NCI-H2227 (cell line): ENCODE data around the gene MAP4K2.
"Not testable (repeated sequence)": the region's sequence is repeated elsewhere in the genome, so short reads cannot be mapped to it uniquely, and the experiment has no call there.

Experiments used
- DNase-seq: peaks from one replicate; lab custom pipeline; 2025; ENCODE audit not compliant: unreplicated experiment; lab: John Stamatoyannopoulos, UW

MAP4K2 gene

GRCh38 chr11:64838600-64839334, 35.8 kb upstream of the MAP4K2 start:
- no peak for DNase-seq

GRCh38 chr11:64837887-64838351, 34.9 kb upstream of the MAP4K2 start:
- no peak for DNase-seq

GRCh38 chr11:64836448-64837072, 33.5 kb upstream of the MAP4K2 start:
- DNase-seq, result no peak

- DNase-seq, result no peak
Observed at GRCh38 chr11:64835616-64836447, 32.8 kb upstream of the MAP4K2 start.

GRCh38 chr11:64834723-64835615, 32.0 kb upstream of the MAP4K2 start:
- no peak for DNase-seq

- no peak for DNase-seq
Observed at GRCh38 chr11:64834031-64834722, 31.2 kb upstream of the MAP4K2 start.

GRCh38 chr11:64833509-64833908, 30.5 kb upstream of the MAP4K2 start:
- no peak for DNase-seq

GRCh38 chr11:64833198-64833502, 30.1 kb upstream of the MAP4K2 start:
- no peak for DNase-seq

- DNase-seq, result no peak
Observed at GRCh38 chr11:64832467-64833197, 29.6 kb upstream of the MAP4K2 start.

GRCh38 chr11:64831411-64831891, 28.4 kb upstream of the MAP4K2 start:
- DNase-seq, result peak; percentile 63

- no peak for DNase-seq
Observed at GRCh38 chr11:64829536-64830251, 26.7 kb upstream of the MAP4K2 start.

GRCh38 chr11:64827451-64827839, 24.4 kb upstream of the MAP4K2 start:
- no peak for DNase-seq

- DNase-seq, result no peak
Observed at GRCh38 chr11:64826578-64827450, 23.8 kb upstream of the MAP4K2 start.

- DNase-seq, result no peak
Observed at GRCh38 chr11:64826062-64826461, 23.0 kb upstream of the MAP4K2 start.

- no peak for DNase-seq
Observed at GRCh38 chr11:64823568-64824119, 20.6 kb upstream of the MAP4K2 start.

GRCh38 chr11:64817476-64817875, 14.5 kb upstream of the MAP4K2 start:
- DNase-seq, result no peak

- not testable (repeated sequence) for DNase-seq
Observed at GRCh38 chr11:64815433-64815832, 12.4 kb upstream of the MAP4K2 start.
